ELR (cell line): ENCODE data around the gene ZFAND5.

ENCODE experiments used
- DNase-seq: peaks from one replicate; pipeline ENCODE4 v3.0.0-alpha.2; 2015; ENCODE audit warnings: low read depth

ZFAND5 gene

GRCh38 chr9:72362680-72363139 is 2.3 kb downstream of the ZFAND5 start:
- DNase-seq = peak; percentile 73

DNA sequence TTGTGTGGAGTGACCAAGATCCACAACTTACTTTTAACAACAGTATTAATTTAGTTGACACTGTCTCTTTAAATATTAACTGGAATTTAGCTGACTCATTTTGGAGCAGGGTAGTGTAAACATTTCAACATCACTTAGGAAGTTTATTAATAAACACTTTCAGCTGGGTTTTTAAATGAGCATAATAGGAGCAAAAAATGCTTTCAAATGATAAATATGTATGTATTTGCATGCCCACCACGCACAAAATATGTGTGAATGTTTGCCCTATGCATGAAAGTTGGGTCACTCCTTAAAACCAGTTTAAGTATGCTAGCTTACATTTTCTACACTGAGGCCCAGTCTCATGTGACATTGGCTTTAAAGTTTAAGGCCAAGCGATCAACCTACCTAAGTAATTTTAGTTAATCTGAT is 2.9 kb downstream of the ZFAND5 start:
- DNase-seq = peak; percentile 65

GRCh38 chr9:72361217-72361616 is 3.8 kb downstream of the ZFAND5 start:
- no peak for DNase-seq

- DNase-seq = no peak
These were observed 4.7 kb downstream of the ZFAND5 start for GRCh38 chr9:72360324-72360723.

- no peak for DNase-seq
These were observed 8.9 kb downstream of the ZFAND5 start for GRCh38 chr9:72356041-72356582.

GRCh38 chr9:72355153-72355552 is 9.9 kb downstream of the ZFAND5 start:
- DNase-seq = no peak

DNA sequence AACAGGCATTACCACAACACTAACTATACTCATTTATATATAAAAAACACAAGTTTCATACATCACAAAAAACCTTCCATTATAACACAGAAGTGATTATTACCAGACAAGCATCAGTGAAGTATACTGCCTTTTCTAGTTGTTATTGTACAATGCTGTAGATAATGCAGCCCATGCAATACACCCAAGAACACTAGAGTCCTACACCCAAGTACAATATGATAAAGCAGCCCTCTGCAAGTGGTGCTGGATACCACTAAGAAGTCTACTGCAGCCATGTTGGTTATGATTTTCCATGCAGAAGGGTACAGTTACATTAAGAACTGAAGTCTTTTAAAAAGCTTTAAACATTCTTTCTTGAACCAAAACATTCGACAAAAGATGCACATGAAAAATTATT is 10.3 kb downstream of the ZFAND5 start:
- DNase-seq = no peak

- no peak for DNase-seq
These were observed 11.4 kb downstream of the ZFAND5 start for GRCh38 chr9:72353455-72354116.

- peak; percentile 19 for DNase-seq
These were observed 12.1 kb downstream of the ZFAND5 start for GRCh38 chr9:72352911-72353388.

GRCh38 chr9:72351538-72352453 is 13.2 kb downstream of the ZFAND5 start:
- peak; percentile 88 for DNase-seq

GRCh38 chr9:72349911-72350310 is 15.1 kb downstream of the ZFAND5 start:
- DNase-seq = no peak

- DNase-seq = no peak
These were observed 15.8 kb downstream of the ZFAND5 start for GRCh38 chr9:72349240-72349639.

DNA sequence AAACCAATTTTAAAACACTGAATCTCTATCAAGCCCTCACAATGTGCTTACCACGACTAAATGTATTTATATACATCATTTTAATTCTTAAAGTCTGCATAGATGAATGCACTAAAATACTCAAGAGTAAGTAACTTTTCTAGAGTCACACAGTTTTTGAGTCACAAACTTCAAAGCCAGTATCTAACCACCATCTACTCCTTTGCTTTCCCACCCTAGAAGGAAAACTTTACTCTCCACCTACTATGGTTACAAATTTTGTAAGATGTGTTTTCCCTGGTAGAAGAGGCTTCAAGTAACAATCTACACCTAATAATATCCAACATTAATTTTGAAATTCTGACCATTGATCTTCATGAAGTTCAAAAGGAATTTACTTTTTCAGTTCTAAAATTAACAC is 18.7 kb downstream of the ZFAND5 start:
- DNase-seq = no peak

DNA sequence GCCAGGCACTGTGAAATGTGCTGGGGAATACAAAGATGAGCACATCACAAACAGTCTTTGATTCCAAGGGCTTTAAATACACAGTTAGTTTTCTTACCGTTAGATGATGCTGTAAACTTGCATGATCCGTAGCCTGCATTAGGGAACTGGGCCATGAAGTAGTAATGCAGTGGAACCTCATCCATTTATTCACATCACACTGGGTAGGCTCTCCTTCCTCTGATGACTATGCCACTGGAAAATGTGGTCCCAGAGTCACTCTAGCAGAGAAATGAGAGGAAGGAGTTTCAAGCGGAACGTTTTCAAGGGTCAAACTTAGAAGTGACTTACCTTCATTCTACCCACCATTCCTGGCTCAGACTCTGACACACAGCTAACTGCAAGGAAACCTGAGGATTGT is 26.4 kb downstream of the ZFAND5 start:
- DNase-seq = no peak

DNA sequence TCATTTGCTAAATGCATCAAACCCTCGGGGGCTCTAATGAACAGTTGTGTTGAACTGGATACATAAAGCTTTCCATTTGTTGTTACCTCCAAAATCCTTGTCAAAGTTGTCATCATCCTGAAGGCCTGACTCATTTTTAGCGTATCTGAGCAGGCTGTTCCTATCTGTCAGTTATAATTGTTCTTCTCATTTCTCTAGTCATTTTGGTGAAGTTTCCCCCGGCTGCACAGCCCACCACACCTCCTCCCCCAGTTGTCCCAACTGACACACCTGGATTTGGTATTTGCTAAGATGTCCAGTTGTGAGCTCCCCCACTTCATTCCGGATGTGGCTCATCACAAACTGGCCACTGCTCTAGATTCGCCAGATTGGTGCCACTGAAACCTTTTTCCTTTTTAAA is 27.7 kb downstream of the ZFAND5 start:
- DNase-seq = no peak

DNA sequence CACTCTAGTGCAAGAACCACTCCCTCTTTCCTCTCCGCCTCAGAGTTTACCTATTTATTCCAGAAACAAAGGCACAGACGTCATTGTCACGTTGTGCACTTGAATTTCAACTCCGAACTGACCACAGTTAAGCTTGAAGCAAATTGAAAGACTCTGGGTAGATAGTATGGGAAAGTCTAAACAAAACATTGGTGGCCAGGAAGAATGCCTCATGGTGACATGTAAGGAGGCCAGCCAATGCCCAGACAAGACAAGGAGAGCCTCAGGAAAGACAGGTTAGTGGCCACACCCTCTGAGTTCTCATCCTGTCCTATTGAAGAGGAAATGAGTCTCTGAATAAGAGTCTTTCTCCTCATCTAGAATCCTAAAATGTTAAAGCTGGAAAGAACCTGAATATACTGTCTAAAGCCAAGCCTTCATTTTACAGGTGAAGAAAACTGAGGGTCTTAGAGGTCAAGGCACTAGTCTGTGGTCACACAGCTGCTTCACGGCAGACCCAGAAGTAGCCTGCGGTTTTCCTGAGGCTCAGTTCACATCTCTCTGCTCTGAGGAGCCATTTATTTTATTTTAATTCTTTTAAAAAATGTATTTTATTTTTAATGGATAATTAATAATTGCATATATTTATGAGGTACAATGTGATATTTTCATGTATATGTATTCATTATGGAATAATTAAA is 30.2 kb downstream of the ZFAND5 start:
- DNase-seq = no peak

DNA sequence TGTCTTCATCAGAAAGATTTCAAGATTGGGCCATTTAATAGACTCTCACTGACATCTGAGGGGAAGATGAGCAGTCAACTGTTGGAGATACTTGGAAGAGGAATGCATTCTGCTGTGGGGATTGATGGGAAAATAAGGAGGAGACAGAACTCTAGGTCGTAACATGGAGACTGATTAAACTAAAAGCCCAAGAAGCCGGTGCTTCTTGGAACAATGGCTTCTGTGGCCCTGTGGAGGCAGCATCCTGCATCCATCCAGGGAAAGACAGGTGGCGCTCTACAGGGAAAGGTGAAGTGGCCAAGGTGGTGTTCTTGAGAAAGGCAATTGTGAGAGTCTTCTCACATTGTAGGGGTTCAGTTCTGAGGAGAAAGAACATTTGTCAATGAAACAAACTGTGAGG is 31.3 kb downstream of the ZFAND5 start:
- DNase-seq = no peak

GRCh38 chr9:72333197-72333596 is 31.8 kb downstream of the ZFAND5 start:
- DNase-seq = no peak

GRCh38 chr9:72332351-72332750 is 32.7 kb downstream of the ZFAND5 start:
- no peak for DNase-seq

GRCh38 chr9:72327631-72328030 is 37.4 kb downstream of the ZFAND5 start:
- no peak for DNase-seq

- no peak for DNase-seq
These were observed 38.4 kb downstream of the ZFAND5 start for GRCh38 chr9:72326641-72327040.

GRCh38 chr9:72324974-72325373 is 40.0 kb downstream of the ZFAND5 start:
- DNase-seq = no peak
